ENCODE measurements around the gene CD99. TPM values are rescaled to one million over a fixed set of nuclear protein-coding genes. Genes with fewer than 3 reads are reported as not detected.

Gene CD99
- total and polyA plus RNA-seq, 9 of the 15 experiments (the other 6 are each of a cell fraction or from before 2014, with no cell fraction given) = 5.0 to 55.3 (median 34.5) TPM

GRCh38 chrX:2748171-2748814 lies 57.2 kb downstream of the CD99 start:
- H3K4me3 ChIP-seq = no peak overlapping the region
- intact Hi-C loops (cut with micrococcal nuclease) (no loop called here), in situ Hi-C loops (cut with MboI) (no loop called here)

More at GRCh38 chrX:2748171-2748814, 57.2 kb downstream of the CD99 start:
- CTCF ChIA-PET (ENCODE audit: low intra/inter-chr PET ratio) = no interaction called here
- no peak for TF ChIP-seq CXXC5 (CRISPR knock-in tag; IDR thresholded peaks at IDR 0.05)
- no peak for TF ChIP-seq KDM1A (IDR thresholded peaks at IDR 0.05)
- no peak for TF ChIP-seq ZBTB12 (CRISPR knock-in tag; IDR thresholded peaks at IDR 0.05)
- no peak for TF ChIP-seq ZNF280A (IDR thresholded peaks at IDR 0.05; ENCODE audit: low read depth, partially characterized antibody)
- no peak for TF ChIP-seq JUNB (CRISPR knock-in tag; conservative IDR thresholded peaks at IDR 0.05)
- TF ChIP-seq NRF1 (conservative IDR thresholded peaks at IDR 0.05 in 1 of 2, IDR thresholded peaks at IDR 0.05 in 1 of 2) = no peak
- TF ChIP-seq ARNT (IDR thresholded peaks at IDR 0.05) = no peak
- no peak for TF ChIP-seq ZNF347 (CRISPR knock-in tag; IDR thresholded peaks at IDR 0.05; ENCODE audit: low read depth)
- no peaks in the 10 kb centered on the region for H3K9me3 ChIP-seq (replicated peaks; ENCODE audit: control insufficient read depth, insufficient read depth, low read depth, low read length)
- no peak for DNase-seq (ENCODE audit: extremely low read depth in 1 of 4, low spot score in 3 of 4)
- BruUV-seq (replicated peaks) = no TSS peak
- no peak overlapping the region for H3K4me2 ChIP-seq (ENCODE audit: insufficient read depth, low read length)
- peaks cover 0 to 7% of the 10 kb centered on the region in 2 experiments; a peak in 4 of 5 replicates for H3K27me3 ChIP-seq (ENCODE audit: control insufficient read depth in 2 of 2, insufficient read depth in 2 of 2, low read length in 2 of 2)
- no peaks in the 10 kb centered on the region for H4K20me1 ChIP-seq (replicated peaks; ENCODE audit: control insufficient read depth, insufficient read depth, low read length)
- H3K27ac ChIP-seq (ENCODE audit: extremely low read depth, low read depth, low read length) = no peak overlapping the region
- no peaks in the 10 kb centered on the region for H3K9me1 ChIP-seq (ENCODE audit: control insufficient read depth, insufficient read depth, low read length)
- WGBS (ENCODE audit: insufficient coverage, low coverage, missing lambda C conversion rate) = 10% methylated on average over 8 of the region's 8 CpGs
- no peak overlapping the region for H3K9ac ChIP-seq (ENCODE audit: insufficient read depth in 1 of 2, low read depth in 2 of 2, low read length in 2 of 2)
- H3K79me2 ChIP-seq (ENCODE audit: control insufficient read depth, insufficient read depth, low read length) = no peaks in the 10 kb centered on the region
- no peaks in the 10 kb centered on the region for H3K36me3 ChIP-seq (ENCODE audit: control insufficient read depth, insufficient read depth, low read length)
- no peak overlapping the region for H2AFZ ChIP-seq (ENCODE audit: low read depth, low read length)
- POLR2A ChIA-PET = no interaction called here
- ATAC-seq = no peak
- no peaks in the 10 kb centered on the region for H3K4me1 ChIP-seq (replicated peaks in 1 of 2; ENCODE audit: control insufficient read depth in 2 of 2, insufficient read depth in 2 of 2, low read length in 2 of 2)
- no peak for FAIRE-seq
